Activated CD8-positive, alpha-beta memory T cell treated with anti-CD3 and anti-CD28 coated beads, Interleukin-2, amount 50 U/mL, for 48 hours (primary cell): ENCODE measurements around the gene CHP1.
"Not testable (repeated sequence)": the region's sequence is repeated elsewhere in the genome, so short reads cannot be mapped to it uniquely, and the experiment has no call there.

ENCODE experiments used
- DNase-seq: peaks from one replicate; pipeline ENCODE4 v3.0.0-alpha.2; 2020

The CHP1 gene

DNA sequence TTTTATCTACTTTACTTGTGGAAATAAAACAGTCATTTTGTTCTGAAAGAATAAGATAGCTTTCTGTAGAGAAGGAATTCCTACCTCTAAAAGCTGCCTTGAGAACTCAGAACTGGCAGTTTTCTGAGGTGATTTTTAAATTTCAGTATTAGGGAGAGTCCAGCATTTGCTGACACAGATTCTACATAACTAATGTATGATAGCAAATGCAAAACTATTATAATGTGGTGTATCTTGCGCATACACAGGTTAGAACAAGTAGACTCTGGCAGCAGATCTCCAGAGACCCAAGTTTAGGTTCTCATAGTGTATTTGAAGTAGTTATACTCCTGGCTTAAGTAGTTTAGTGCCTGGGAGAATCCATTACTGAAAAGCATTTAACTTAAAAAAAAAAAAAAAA, 70.5 kb downstream of the CHP1 start:
- no peak for DNase-seq

DNA sequence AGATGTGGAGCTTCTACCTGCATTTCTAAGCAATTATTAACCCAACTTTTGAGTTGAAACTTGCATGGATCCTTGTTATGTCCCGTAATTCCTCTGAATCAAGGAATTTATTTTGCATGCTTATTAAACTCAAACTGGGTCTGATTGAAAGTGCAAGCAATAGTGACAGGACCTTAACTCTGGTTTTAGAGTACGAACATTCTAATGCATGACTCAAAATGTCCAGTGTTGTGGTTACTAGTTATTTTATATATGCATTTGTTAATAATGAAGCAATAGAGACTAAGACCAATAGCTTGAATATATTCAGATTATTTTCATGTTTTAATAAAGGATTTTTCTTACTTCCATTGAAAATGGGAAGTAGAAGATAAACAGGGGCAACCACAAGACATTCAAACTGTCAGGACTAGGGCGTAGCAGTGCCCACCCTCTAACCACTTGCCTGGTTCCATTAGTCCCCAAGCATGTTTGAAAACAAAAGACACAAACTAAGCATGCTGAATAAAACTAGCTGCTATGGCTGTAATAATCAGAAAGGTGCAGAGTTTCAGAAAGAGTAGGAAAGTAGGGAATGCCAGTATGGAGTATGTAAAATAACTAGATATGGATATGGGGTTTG, 73.2 kb downstream of the CHP1 start:
- no peak for DNase-seq

DNA sequence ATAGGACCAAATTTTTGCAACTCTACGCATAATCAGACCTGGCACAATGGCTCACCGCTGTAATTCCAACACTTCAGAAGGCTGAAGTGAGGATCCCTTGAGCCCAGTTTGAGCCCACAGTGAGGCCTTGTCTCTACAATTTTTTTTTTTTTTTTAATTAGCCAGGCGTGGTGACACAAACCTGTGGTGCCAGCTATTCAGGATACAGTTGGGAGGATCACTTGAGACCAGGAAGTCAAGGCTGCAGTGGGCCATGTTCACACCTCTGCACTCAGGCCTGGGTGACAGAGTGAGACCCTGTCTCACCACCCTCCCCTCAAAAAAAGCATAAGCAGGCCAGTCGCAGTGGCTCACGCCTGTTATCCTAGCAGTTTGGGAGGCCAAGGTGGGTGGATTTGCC, 76.6 kb downstream of the CHP1 start:
- DNase-seq = no peak

GRCh38 chr15:41309226-41309905, 78.3 kb downstream of the CHP1 start:
- no peak for DNase-seq

GRCh38 chr15:41320805-41321330, 89.8 kb downstream of the CHP1 start:
- DNase-seq = not testable (repeated sequence)

- no peak for DNase-seq
Measured at GRCh38 chr15:41323611-41324010, 92.5 kb downstream of the CHP1 start.

GRCh38 chr15:41331281-41331680, 100.2 kb downstream of the CHP1 start:
- DNase-seq = no peak
